NCI-H2029 treated with DMSO at 0.1 percent for 48 hours (cell line): ENCODE data around the gene NCAPD2.
"Not testable (repeated sequence)": the region's sequence is repeated elsewhere in the genome, so short reads cannot be mapped to it uniquely, and the experiment has no call there.

ENCODE experiments used
- DNase-seq: peaks from one replicate; lab custom pipeline; 2025; lab: John Stamatoyannopoulos, UW

The NCAPD2 gene

DNA sequence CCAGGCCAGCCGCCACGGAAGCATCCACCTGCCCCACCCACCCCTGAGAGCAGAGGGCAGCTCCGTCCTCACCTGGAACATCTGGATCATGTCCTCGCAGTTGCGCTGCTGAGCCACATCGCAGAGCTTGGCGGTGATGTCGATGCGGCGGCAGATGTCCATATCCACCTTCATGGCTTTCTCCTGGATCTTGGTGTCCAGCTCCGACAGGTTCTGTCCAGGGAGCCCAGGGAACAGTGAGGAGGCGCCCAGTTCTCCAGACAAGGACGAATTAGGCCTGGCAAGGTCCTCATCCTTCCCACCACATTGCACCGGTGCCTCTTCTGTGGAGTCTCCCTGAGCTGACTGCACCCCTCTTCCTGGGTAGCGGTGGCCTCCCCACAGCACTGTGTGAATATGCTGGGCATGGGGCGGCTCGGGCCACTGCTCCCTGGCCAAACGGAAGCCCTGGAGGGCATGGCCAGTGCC, 55.8 kb downstream of the NCAPD2 start:
- DNase-seq: no peak

GRCh38 chr12:6550294-6551062, 56.6 kb downstream of the NCAPD2 start:
- DNase-seq: no peak

GRCh38 chr12:6551063-6551461, 57.2 kb downstream of the NCAPD2 start:
- DNase-seq: no peak

DNA sequence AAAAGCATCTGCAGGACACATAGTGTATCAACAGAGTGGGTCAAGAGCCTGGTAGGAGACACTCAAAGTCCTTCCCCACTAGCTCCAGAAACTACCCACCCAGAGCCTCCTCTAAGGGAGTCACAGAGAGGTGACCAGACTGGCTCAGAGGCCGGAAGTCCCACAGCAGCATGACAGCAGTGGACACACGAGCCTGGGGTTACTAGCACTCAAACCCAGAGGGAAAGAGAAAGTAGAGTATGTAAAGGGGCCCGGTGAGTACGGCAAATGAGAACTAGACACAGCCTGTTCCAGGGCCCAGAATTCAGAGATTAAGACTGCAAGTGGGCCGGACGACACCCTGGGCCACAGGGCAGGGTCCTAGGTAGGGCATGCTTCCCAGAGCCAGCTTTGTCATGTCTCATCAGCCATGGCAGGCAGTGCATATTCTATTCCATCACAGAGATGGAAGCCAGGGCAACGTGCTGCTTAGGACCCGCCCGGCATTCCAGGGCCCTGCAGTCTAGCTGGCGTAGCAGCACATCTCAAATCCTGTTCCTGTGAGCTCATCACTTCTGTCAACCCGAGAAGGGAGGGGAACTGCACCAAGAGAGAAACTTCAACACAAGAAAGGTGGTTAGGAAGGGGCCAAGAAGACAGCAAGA, 57.7 kb downstream of the NCAPD2 start:
- no peak for DNase-seq

DNA sequence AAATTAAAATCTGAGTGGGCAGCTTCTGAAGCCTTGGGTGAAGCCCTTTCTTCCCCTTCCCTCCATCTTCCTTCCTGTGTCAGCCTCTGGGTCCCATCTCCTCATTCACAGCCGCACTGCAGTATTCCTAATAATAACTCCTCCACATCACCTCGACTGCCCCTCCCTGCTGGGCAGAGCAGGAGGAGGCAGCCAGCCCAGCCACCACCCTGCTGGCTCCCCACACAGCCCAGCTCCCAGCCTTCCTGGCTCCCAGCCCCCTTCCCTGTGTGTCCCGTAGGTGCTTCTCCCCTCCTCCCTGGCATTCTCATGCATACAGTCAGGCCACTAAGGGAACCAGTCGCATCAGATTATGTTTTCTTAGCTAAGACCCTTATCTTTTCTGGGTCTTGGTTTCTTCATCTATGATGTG, 58.2 kb downstream of the NCAPD2 start:
- no peak for DNase-seq

GRCh38 chr12:6553051-6553868, 59.4 kb downstream of the NCAPD2 start:
- peak; percentile 36 for DNase-seq

DNA sequence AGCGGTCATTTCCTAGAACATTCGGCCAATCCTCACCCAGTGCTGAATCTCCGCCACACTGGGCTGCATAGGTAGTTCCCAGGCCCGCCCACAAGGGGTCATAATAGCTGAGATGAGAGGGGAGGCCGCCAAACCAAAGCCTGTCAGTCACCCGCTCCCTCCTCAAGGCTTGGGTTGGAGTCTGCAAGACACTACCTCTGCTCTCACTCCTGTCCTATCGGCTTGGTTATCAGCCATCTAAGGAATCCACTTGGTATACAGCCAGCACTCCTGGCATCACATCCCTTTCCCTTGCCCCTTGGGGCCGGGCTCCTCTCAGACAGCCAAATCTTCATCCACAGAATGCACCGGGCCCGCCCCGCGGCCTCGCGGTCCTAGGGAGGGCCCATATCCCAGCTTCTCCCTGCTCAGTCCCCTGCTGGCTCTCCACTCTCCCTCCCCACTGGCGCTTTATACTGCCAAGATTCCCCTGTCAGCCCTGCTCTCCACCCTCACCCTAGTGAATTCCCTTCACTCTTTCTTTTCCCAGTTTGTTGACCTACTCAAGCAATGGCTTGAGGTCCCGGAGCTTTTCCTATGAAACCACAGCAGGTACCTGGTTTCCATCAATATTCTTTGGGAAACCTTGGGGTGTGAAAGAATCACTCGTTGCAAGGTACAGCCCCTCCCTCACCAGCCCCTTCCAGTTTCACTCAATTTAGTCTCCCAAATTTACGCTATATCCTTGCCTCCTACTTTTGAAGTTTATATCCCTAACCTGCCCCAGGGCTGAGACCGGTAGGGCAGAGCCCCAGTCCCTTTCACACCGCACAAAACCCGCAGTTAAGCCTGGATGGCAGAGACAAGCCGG, 60.5 kb downstream of the NCAPD2 start:
- DNase-seq: no peak

DNA sequence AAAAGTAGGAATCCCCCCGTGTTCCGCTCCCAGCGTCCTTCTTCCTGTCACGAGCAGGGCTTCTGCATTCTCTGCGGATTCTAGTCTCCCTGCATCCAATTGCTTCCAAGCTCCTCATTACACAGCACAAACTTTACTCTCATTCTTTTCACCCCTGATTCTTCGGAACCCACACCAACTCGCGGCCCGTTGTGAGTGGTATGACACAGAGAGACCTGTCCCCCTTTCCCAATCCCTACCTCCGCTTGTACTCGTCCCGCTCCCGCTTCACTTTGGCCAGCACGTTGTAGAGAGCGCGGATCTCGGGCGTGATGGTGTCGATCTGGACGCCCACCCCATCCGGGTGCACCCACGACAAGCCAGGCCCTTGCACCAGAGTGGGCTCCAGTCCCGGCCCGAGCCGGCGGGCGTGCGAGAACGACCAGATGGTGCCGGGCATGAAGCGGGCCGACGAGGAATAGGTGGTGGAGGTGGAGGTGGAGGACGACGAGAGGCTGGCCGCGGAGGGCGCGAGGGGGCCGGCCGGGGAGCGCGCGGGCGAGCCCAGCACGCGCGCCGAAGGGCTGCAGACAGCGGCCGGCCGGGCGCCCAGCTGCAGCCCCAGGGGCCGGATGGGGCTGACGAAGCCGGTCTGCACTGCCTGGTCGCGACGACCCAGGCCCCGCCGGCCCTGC, 61.3 kb downstream of the NCAPD2 start:
- DNase-seq: no peak

GRCh38 chr12:6556496-6556817, 62.6 kb downstream of the NCAPD2 start:
- DNase-seq: not testable (repeated sequence)

GRCh38 chr12:6556857-6557256, 63.0 kb downstream of the NCAPD2 start:
- DNase-seq: no peak

- not testable (repeated sequence) for DNase-seq
Observed at GRCh38 chr12:6558014-6558760, 64.3 kb downstream of the NCAPD2 start.

- DNase-seq: no peak
Observed at GRCh38 chr12:6559500-6559899, 65.6 kb downstream of the NCAPD2 start.

DNA sequence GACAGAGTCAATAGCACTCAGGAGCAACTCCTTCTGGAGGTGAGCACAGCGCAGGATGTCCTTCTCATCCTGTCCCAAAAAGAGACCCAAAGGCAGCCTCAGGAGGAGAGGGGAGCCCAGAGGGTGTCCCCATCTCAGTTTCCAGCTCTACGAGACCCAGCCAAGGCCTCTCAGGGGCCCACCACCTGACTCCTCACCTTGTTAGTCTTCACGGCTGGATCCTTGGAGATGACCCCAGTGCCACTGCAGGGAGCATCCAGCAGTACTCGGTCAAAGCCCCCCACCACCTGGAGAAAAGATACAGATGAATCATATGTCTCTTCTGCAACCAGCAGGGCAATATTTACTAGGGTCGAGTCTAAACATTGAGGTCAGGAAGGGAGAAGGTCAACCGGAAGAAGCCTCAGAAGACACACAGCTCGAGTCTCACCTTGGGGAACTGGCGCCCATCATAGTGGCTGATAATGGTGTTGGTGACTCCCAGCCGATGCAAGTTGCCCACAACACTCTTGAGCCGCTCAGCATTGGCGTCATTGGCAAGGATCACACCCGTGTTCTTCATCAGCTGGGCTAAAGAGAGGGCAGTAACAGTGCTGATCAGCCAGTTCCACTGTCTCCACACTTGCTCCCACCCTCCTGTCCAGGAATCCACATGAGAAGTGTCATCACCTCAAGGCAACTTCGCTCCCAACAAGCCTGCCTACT, 66.8 kb downstream of the NCAPD2 start:
- DNase-seq: no peak

GRCh38 chr12:6562881-6563280, 69.0 kb downstream of the NCAPD2 start:
- no peak for DNase-seq

- DNase-seq: peak; percentile 8
Observed at GRCh38 chr12:6563448-6564050, 69.6 kb downstream of the NCAPD2 start.

GRCh38 chr12:6567112-6567670, 73.3 kb downstream of the NCAPD2 start:
- DNase-seq: no peak

DNA sequence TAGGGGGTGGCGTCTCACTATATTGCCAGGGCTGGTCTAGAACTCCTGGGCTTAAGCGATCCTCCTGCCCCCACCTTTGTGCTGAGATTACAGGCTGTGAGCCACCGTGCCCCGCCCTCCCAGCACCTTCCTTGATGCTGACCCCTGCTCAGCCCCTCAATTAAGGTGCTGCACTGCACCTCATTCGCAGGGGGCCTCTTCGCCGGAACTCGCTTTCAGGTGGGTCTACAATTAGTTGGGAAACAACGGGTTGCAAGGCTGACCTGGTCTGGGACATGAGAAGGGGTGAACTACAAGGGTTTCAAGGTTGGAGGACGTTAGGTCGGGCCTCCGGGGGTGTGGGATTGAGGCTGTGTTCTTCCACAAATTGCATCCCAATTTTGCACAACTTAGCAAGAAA, 75.4 kb downstream of the NCAPD2 start:
- no peak for DNase-seq

DNA sequence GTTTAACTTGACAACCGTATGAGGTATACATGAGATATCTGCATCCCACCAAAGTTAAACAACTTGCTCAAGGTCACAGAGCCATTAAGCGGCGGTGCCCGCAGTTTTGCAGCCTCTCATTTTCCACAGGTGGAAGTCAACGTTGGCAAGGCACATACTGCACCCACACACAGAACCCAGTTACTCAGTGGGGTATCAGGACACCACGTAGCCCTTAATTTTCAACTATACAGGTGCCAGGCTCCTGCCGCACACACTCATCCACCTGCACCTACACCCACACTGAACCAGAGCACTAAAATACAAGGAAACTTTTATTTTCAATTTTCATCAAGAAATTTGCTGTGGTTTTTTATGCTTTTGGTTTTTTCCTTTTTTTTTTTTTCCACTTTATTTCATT, 75.9 kb downstream of the NCAPD2 start:
- no peak for DNase-seq

GRCh38 chr12:6570264-6570887, 76.5 kb downstream of the NCAPD2 start:
- DNase-seq: no peak
